Kidney epithelial cell (primary cell): ENCODE data around the gene TMEM92. TPM values are rescaled to one million over a fixed set of nuclear protein-coding genes. Genes with fewer than 3 reads are reported as not detected.

Experiments used
- DNase-seq: peaks from one replicate; pipeline ENCODE4 v3.0.0-alpha.2; 2010; ENCODE audit warnings: low read depth
- H3K27me3 ChIP-seq: 2 replicates; pipeline ENCODE4 v1.6.0; 2011; ENCODE audit warnings: low read length; ENCODE audit not compliant: control insufficient read depth, insufficient read depth
- H3K36me3 ChIP-seq: 2 replicates; pipeline ENCODE4 v1.5.1; 2011; ENCODE audit warnings: low read length; ENCODE audit not compliant: control insufficient read depth, insufficient read depth
- H3K4me3 ChIP-seq: 2 replicates; pipeline ENCODE4 v1.5.1; 2011; ENCODE audit warnings: low read depth, mild to moderate bottlenecking, control low read depth, low read length
- total RNA-seq: library from RNA; depleted of rRNA; stranded (reverse); fragments of >200 nt; gene quantifications from 2 replicates; pipeline ENCODE4 v1.2.3, GENCODE V29; 2015
- TF ChIP-seq, protein P1 (sequence below): IDR thresholded peaks from 2 replicates; pipeline ENCODE4 v1.5.1; 2011; ENCODE audit warnings: mild to moderate bottlenecking, moderate library complexity, low read length, control low read depth, inconsistent platforms; ENCODE audit not compliant: insufficient read depth, poor library complexity, severe bottlenecking

Gene TMEM92
- total RNA-seq, 1 donor from 2014 or later = 1.5 TPM

GRCh38 chr17:50239937-50240336 is 34.3 kb upstream of the TMEM92 start:
- no peak for DNase-seq
- Histone ChIP-seq H3K4me3 (no peak overlapping the region), H3K27me3 (no peaks in the 10 kb centered on the region), H3K36me3 (no peaks in the 10 kb centered on the region)
- TF ChIP-seq, protein P1, sequence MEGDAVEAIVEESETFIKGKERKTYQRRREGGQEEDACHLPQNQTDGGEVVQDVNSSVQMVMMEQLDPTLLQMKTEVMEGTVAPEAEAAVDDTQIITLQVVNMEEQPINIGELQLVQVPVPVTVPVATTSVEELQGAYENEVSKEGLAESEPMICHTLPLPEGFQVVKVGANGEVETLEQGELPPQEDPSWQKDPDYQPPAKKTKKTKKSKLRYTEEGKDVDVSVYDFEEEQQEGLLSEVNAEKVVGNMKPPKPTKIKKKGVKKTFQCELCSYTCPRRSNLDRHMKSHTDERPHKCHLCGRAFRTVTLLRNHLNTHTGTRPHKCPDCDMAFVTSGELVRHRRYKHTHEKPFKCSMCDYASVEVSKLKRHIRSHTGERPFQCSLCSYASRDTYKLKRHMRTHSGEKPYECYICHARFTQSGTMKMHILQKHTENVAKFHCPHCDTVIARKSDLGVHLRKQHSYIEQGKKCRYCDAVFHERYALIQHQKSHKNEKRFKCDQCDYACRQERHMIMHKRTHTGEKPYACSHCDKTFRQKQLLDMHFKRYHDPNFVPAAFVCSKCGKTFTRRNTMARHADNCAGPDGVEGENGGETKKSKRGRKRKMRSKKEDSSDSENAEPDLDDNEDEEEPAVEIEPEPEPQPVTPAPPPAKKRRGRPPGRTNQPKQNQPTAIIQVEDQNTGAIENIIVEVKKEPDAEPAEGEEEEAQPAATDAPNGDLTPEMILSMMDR = no peak

DNA sequence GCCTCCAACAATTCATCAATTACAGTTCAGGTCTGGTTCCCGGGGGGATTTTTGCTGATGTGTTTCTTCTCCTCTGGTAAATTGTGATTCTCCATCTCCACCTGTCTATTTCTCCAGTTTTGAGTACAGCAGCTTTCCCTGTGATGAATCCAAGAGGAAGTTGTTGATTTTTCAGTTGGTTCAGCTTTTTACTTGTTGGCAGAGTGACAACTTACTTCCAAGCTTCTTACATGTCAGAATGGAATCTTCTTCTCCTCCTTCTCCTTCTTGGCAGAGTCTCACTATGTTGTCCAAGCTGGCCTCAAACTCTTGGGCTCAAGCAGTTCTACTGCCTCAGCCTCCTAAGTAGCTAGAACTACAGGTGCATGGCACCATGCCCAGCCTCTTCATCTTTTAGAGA is 33.4 kb upstream of the TMEM92 start:
- Histone ChIP-seq H3K36me3 (no peaks in the 10 kb centered on the region), H3K4me3 (no peak overlapping the region), H3K27me3 (no peaks in the 10 kb centered on the region)
- TF ChIP-seq, protein P1 = no peak
- no peak for DNase-seq

DNA sequence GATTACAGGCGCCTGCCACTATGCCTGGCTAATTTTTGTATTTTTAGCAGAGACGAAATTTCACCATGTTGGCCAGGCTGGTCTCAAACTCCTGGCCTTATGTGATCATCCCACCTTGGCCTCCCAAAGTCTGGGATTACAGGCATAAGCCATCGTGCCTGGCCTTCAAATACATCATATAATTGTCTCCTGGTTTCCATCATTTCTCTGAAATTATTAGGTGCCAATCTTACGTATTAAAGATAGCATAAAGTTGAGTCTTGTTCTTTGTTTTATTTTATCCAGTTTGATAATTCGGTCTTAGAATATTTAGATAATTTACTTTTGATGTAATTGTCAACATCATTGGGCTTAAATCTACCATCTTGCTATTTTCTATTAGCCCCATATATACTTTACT is 32.8 kb upstream of the TMEM92 start:
- Histone ChIP-seq H3K27me3 (no peaks in the 10 kb centered on the region), H3K4me3 (no peak overlapping the region), H3K36me3 (no peaks in the 10 kb centered on the region)
- no peak for DNase-seq
- TF ChIP-seq, protein P1 = no peak

- Histone ChIP-seq H3K27me3 (no peaks in the 10 kb centered on the region), H3K36me3 (no peaks in the 10 kb centered on the region), H3K4me3 (no peak overlapping the region)
- no peak for DNase-seq
- TF ChIP-seq, protein P1 = no peak
These were observed 29.5 kb upstream of the TMEM92 start for GRCh38 chr17:50244771-50245170.

DNA sequence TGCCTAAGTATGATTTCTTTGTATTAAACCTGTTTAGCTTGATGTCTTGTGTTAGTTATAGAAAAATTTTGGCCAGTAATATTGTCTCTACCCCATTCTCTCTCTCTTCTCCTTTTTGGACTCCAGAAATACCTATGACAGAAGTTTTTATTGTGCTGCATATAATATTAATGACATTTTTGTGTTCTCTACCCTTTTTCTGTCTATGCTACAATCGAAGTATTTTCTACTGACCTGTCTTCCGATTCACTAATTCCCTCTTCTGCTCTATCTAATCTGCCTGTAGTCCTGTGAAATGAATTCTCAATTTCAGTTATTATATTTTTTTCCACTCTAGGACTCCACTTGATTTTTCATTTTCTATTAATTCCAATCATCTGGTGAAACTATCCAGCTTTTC is 26.0 kb upstream of the TMEM92 start:
- no peaks in the 10 kb centered on the region for H3K27me3 ChIP-seq
- no peak overlapping the region for H3K4me3 ChIP-seq
- TF ChIP-seq, protein P1 = no peak
- DNase-seq = no peak
- H3K36me3 ChIP-seq = no peaks in the 10 kb centered on the region

DNA sequence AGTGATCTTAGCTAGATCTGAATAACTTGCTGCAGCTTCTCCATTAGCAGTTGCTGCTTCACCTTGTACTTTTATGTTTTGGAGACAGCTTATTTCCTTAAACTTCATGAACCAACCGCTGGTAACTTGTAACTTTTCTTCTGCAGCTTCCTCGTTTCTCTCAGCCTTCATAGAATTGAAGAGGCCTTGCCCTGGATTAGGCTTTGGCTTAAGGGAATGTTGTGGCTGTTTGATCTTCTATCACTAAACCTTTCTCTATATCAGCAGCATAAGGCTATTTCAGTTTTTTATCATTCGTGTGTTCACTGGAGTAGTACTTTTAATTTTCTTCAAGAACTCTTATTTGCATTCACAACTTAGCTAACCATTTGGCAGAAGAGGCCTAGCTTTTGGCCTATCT is 21.5 kb upstream of the TMEM92 start:
- no peak for DNase-seq
- Histone ChIP-seq H3K36me3 (no peaks in the 10 kb centered on the region), H3K27me3 (no peaks in the 10 kb centered on the region), H3K4me3 (no peak overlapping the region)
- TF ChIP-seq, protein P1 = no peak
